Neural progenitor cell (in vitro differentiated cells): ENCODE measurements around the gene PRKAG3. TPM values are rescaled to one million over a fixed set of nuclear protein-coding genes. Genes with fewer than 3 reads are reported as not detected.

Experiments used
- DNase-seq: peaks from one replicate; pipeline ENCODE4 v3.0.0-alpha.2; 2016; ENCODE audit warnings: low spot score
- H2AFZ ChIP-seq: fragments of 200-600 bp; sonication (generic); replicated peaks from 2 replicates; pipeline ENCODE4 v1.6.1; 2016; ENCODE audit warnings: antibody characterized with exemption
- H3F3A ChIP-seq: fragments of 200-600 bp; sonication (generic); 2 replicates; pipeline ENCODE4 v1.6.1; 2016; ENCODE audit warnings: antibody characterized with exemption, low read depth
- H3K27ac ChIP-seq: fragments of 200-600 bp; sonication (generic); 2 replicates; pipeline ENCODE4 v1.5.1; 2016; ENCODE audit warnings: mild to moderate bottlenecking
- H3K27me3 ChIP-seq: fragments of 200-600 bp; sonication (generic); 2 replicates; pipeline ENCODE4 v1.6.1; 2016; ENCODE audit warnings: mild to moderate bottlenecking, moderate library complexity
- H3K36me3 ChIP-seq: fragments of 200-600 bp; sonication (generic); 2 replicates; pipeline ENCODE4 v1.5.1; 2016
- H3K4me1 ChIP-seq: fragments of 200-600 bp; sonication (generic); 2 replicates; pipeline ENCODE4 v1.6.1; 2016; ENCODE audit warnings: mixed run types
- H3K4me2 ChIP-seq: fragments of 200-600 bp; sonication (generic); 2 replicates; pipeline ENCODE4 v1.6.1; 2016
- H3K4me3 ChIP-seq: fragments of 200-600 bp; sonication (generic); 2 replicates; pipeline ENCODE4 v1.5.1; 2016
- H3K79me2 ChIP-seq: fragments of 200-600 bp; sonication (generic); 2 replicates; pipeline ENCODE4 v1.6.1; 2016; ENCODE audit warnings: low read depth
- H3K9ac ChIP-seq: fragments of 200-600 bp; sonication (generic); 2 replicates; pipeline ENCODE4 v1.6.1; 2016
- H3K9me3 ChIP-seq: fragments of 200-600 bp; sonication (generic); 2 replicates; pipeline ENCODE4 v1.5.1; 2016; ENCODE audit warnings: low read depth
- H4K20me1 ChIP-seq: fragments of 200-600 bp; sonication (generic); 2 replicates; pipeline ENCODE4 v1.6.1; 2016; ENCODE audit warnings: low read depth
- H3K27ac Mint-ChIP-seq: 3 replicates; pipeline ENCODE4 v1.8.0; 2021; ENCODE audit warnings: mixed read lengths
- H3K27me3 Mint-ChIP-seq: 2 replicates; pipeline ENCODE4 v1.8.0; 2022; ENCODE audit warnings: low read depth, mild to moderate bottlenecking, inconsistent platforms, moderate library complexity, mixed read lengths; ENCODE audit not compliant: insufficient read depth
- H3K36me3 Mint-ChIP-seq: 3 replicates; pipeline ENCODE4 v1.8.0; 2021; ENCODE audit warnings: mixed read lengths
- H3K4me1 Mint-ChIP-seq: 3 replicates; pipeline ENCODE4 v1.8.0; 2021; ENCODE audit warnings: mixed read lengths
- H3K4me3 Mint-ChIP-seq: 3 replicates; pipeline ENCODE4 v1.8.0; 2021; ENCODE audit warnings: mild to moderate bottlenecking, moderate library complexity, mixed read lengths
- H3K9me3 Mint-ChIP-seq: 3 replicates; pipeline ENCODE4 v1.8.0; 2020; ENCODE audit warnings: mixed read lengths
- EZH2 ChIP-seq: fragments of 200-600 bp; sonication (generic); IDR thresholded peaks from 2 replicates; pipeline ENCODE4 v1.6.1; 2017; ENCODE audit warnings: antibody characterized with exemption, mild to moderate bottlenecking, moderate library complexity
- EZH2phosphoT487 ChIP-seq: fragments of 200-600 bp; sonication (generic); IDR thresholded peaks from 2 replicates; pipeline ENCODE4 v1.6.1; 2017; ENCODE audit warnings: antibody characterized with exemption
- total RNA-seq: library from RNA; depleted of rRNA; stranded (reverse); fragments of >200 nt; gene quantifications from 2 replicates; pipeline ENCODE4 v1.2.3, GENCODE V29; 2015; ENCODE audit warnings: low replicate concordance
- TF ChIP-seq, protein P1 (sequence below): fragments of 200-600 bp; sonication (generic); IDR thresholded peaks from 2 replicates; pipeline ENCODE4 v1.5.1; 2017; ENCODE audit warnings: antibody characterized with exemption, mild to moderate bottlenecking

Gene PRKAG3
- total RNA-seq, 1 donor from 2014 or later, result not detected

- H3K4me3 ChIP-seq, result no peak overlapping the region
- no peak overlapping the region for H3K27ac ChIP-seq
- no peaks in the 10 kb centered on the region for H4K20me1 ChIP-seq
- H3K36me3 ChIP-seq, result no peaks in the 10 kb centered on the region
- H3K4me1 Mint-ChIP-seq, result peaks cover 3% of the 10 kb centered on the region
- H3K4me3 Mint-ChIP-seq, result no peak overlapping the region
- no peak overlapping the region for H2AFZ ChIP-seq
- H3K27me3 ChIP-seq, result no peaks in the 10 kb centered on the region
- H3K4me2 ChIP-seq, result no peak overlapping the region
- no peaks in the 10 kb centered on the region for H3K4me1 ChIP-seq
- no peaks in the 10 kb centered on the region for H3K9me3 Mint-ChIP-seq
- no peak overlapping the region for H3K27ac Mint-ChIP-seq
- TF ChIP-seq EZH2phosphoT487 (no peak), EZH2 (no peak)
- TF ChIP-seq, protein P1, sequence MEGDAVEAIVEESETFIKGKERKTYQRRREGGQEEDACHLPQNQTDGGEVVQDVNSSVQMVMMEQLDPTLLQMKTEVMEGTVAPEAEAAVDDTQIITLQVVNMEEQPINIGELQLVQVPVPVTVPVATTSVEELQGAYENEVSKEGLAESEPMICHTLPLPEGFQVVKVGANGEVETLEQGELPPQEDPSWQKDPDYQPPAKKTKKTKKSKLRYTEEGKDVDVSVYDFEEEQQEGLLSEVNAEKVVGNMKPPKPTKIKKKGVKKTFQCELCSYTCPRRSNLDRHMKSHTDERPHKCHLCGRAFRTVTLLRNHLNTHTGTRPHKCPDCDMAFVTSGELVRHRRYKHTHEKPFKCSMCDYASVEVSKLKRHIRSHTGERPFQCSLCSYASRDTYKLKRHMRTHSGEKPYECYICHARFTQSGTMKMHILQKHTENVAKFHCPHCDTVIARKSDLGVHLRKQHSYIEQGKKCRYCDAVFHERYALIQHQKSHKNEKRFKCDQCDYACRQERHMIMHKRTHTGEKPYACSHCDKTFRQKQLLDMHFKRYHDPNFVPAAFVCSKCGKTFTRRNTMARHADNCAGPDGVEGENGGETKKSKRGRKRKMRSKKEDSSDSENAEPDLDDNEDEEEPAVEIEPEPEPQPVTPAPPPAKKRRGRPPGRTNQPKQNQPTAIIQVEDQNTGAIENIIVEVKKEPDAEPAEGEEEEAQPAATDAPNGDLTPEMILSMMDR, result no peak
- no peak for DNase-seq
- H3K79me2 ChIP-seq, result no peaks in the 10 kb centered on the region
- H3K27me3 Mint-ChIP-seq, result peaks cover 3% of the 10 kb centered on the region
- no peaks in the 10 kb centered on the region for H3F3A ChIP-seq
- H3K36me3 Mint-ChIP-seq, result no peaks in the 10 kb centered on the region
- no peak overlapping the region for H3K9ac ChIP-seq
- no peaks in the 10 kb centered on the region for H3K9me3 ChIP-seq
Observed at GRCh38 chr2:218823196-218823855, 8.3 kb downstream of the PRKAG3 start.

DNA sequence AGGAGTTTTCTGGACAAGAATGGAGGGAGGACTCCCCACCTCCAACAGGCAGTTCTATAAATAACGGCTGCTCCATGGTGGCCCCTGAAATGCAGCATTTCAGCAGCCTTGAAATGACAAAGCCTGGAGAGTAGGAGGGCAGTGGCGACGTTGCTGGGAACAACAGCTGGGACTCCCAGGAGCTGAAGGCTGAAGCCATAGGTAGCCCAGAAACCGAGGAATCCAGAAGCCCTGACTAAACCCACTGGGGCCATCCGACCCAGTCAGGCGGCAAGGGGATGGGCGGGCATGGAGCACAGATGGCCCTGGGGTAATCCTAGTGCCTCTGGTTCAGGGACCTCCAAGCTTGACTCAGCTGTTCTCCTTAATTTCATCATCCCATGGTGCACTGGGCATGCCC is 9.0 kb downstream of the PRKAG3 start:
- no peaks in the 10 kb centered on the region for H3F3A ChIP-seq
- no peaks in the 10 kb centered on the region for H3K79me2 ChIP-seq
- H3K36me3 ChIP-seq, result no peaks in the 10 kb centered on the region
- no peaks in the 10 kb centered on the region for H4K20me1 ChIP-seq
- peaks cover 3% of the 10 kb centered on the region for H3K27me3 Mint-ChIP-seq
- no peak overlapping the region for H3K4me3 Mint-ChIP-seq
- H3K4me1 ChIP-seq, result no peaks in the 10 kb centered on the region
- no peak overlapping the region for H3K4me2 ChIP-seq
- H3K27ac Mint-ChIP-seq, result no peak overlapping the region
- H3K27me3 ChIP-seq, result no peaks in the 10 kb centered on the region
- no peak for DNase-seq
- no peaks in the 10 kb centered on the region for H3K9me3 Mint-ChIP-seq
- TF ChIP-seq, protein P1, result no peak
- TF ChIP-seq EZH2 (no peak), EZH2phosphoT487 (no peak)
- no peak overlapping the region for H3K4me3 ChIP-seq
- no peak overlapping the region for H3K27ac ChIP-seq
- H2AFZ ChIP-seq, result no peak overlapping the region
- no peaks in the 10 kb centered on the region for H3K9me3 ChIP-seq
- no peak overlapping the region for H3K9ac ChIP-seq
- no peaks in the 10 kb centered on the region for H3K36me3 Mint-ChIP-seq
- peaks cover 3% of the 10 kb centered on the region for H3K4me1 Mint-ChIP-seq

DNA sequence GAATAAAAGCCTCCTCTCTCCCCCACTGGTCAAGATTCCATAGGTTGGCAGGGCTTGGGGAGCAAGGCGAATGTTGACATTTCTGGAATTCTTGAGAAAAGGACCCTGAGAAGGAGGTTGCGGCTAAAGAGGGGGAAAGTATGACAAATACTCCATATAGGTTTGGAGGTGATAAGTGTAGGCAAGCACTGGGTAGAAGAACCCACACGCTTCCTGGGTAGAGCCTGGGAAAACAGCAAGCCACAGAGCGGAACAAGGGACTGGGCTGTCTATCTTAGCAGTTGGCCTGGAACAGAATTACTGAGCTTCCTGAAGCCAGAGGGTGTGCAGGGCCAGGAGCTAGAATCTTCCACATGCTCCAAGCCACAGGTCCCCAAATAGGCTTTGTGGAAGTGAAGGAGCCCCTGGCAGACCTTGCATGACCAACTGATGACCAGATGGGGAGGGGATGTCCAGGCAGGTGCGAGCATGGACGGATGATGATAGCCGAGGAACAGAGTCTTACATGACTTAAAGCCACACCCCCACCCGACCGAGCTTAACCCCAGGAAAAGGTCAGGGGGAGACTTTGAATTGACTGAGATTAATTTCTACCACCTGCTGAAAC is 9.9 kb downstream of the PRKAG3 start:
- no peaks in the 10 kb centered on the region for H3K36me3 Mint-ChIP-seq
- H3K4me2 ChIP-seq, result no peak overlapping the region
- no peaks in the 10 kb centered on the region for H3K4me1 ChIP-seq
- no peak overlapping the region for H3K4me3 Mint-ChIP-seq
- no peak overlapping the region for H2AFZ ChIP-seq
- no peaks in the 10 kb centered on the region for H3K27me3 ChIP-seq
- no peaks in the 10 kb centered on the region for H3K9me3 ChIP-seq
- peaks cover 3% of the 10 kb centered on the region for H3K27me3 Mint-ChIP-seq
- no peaks in the 10 kb centered on the region for H3K36me3 ChIP-seq
- H3K9me3 Mint-ChIP-seq, result no peaks in the 10 kb centered on the region
- no peak overlapping the region for H3K27ac ChIP-seq
- no peak overlapping the region for H3K27ac Mint-ChIP-seq
- H3F3A ChIP-seq, result no peaks in the 10 kb centered on the region
- no peak overlapping the region for H3K4me3 ChIP-seq
- H3K79me2 ChIP-seq, result no peaks in the 10 kb centered on the region
- no peaks in the 10 kb centered on the region for H4K20me1 ChIP-seq
- no peak for DNase-seq
- no peak overlapping the region for H3K9ac ChIP-seq
- H3K4me1 Mint-ChIP-seq, result peaks cover 3% of the 10 kb centered on the region
- TF ChIP-seq, protein P1, result no peak
- TF ChIP-seq EZH2phosphoT487 (no peak), EZH2 (no peak)
